Stimulated activated CD4-positive, alpha-beta T cell treated with anti-CD3 and anti-CD28 coated beads, Interleukin-1b, Interleukin-23, amount 100 ng/mL, for 1 hour (primary cell): Measurements from ENCODE around the gene ZIC4.

ENCODE experiments used
- DNase-seq, 2 donors: peaks; one replicate each; pipeline ENCODE4 v3.0.0-alpha.2; 2020; ENCODE audit warnings: low read depth in 2 of 2

ZIC4 gene

GRCh38 chr3:147391781-147392624 is 14.3 kb downstream of the ZIC4 start:
- DNase-seq: no peak

GRCh38 chr3:147390589-147391569 is 15.5 kb downstream of the ZIC4 start:
- no peak for DNase-seq

- no peak for DNase-seq
These were observed 16.6 kb downstream of the ZIC4 start for GRCh38 chr3:147389717-147390116.

- no peak for DNase-seq
These were observed 17.4 kb downstream of the ZIC4 start for GRCh38 chr3:147388700-147389580.

GRCh38 chr3:147387885-147388699 is 18.3 kb downstream of the ZIC4 start:
- no peak for DNase-seq

GRCh38 chr3:147387291-147387884 is 19.0 kb downstream of the ZIC4 start:
- DNase-seq: no peak

- no peak for DNase-seq
These were observed 21.0 kb downstream of the ZIC4 start for GRCh38 chr3:147385059-147386012.

GRCh38 chr3:147384210-147385058 is 21.9 kb downstream of the ZIC4 start:
- no peak for DNase-seq

- DNase-seq: no peak
These were observed 22.7 kb downstream of the ZIC4 start for GRCh38 chr3:147383617-147384016.

GRCh38 chr3:147381596-147381995 is 24.7 kb downstream of the ZIC4 start:
- no peak for DNase-seq

- no peak for DNase-seq
These were observed 25.4 kb downstream of the ZIC4 start for GRCh38 chr3:147380977-147381376.

GRCh38 chr3:147380387-147380951 is 25.9 kb downstream of the ZIC4 start:
- no peak for DNase-seq

- DNase-seq: no peak
These were observed 26.7 kb downstream of the ZIC4 start for GRCh38 chr3:147379651-147380050.

GRCh38 chr3:147377412-147378367 is 28.7 kb downstream of the ZIC4 start:
- no peak for DNase-seq

- no peak for DNase-seq
These were observed 33.0 kb downstream of the ZIC4 start for GRCh38 chr3:147373301-147373700.

GRCh38 chr3:147372525-147373027 is 33.8 kb downstream of the ZIC4 start:
- no peak for DNase-seq
